A549 (cell line): ENCODE results near the gene COX6B1. TPM values are rescaled to one million over a fixed set of nuclear protein-coding genes. Genes with fewer than 3 reads are reported as not detected.
A peak's percentile ranks its signal among the peaks of the same experiment; 100 is the strongest.

ENCODE experiments used
- ATAC-seq, 2 experiments: fragments of 200-7000 bp in 1 of 2; fragments of >200 bp in 1 of 2; cut with Nextera tagmentation in 1 of 2; cut with Tn5 transposase in 1 of 2; 3 replicates each; pipeline versions ENCODE4 v1.8.0 to v1.9.1; 2018 to 2020; ENCODE audit warnings: mild to moderate bottlenecking in 1 of 2, moderate library complexity in 1 of 2
- CTCF ChIA-PET: fragments of 300-600 bp; sonication (Branson Sonifier 250); formaldehyde crosslinking; extraction: SDS; loops from one replicate; lab custom pipeline; 2021; ENCODE audit warnings: antibody characterized with exemption, inconsistent platforms; lab: Yijun Ruan, JAX
- POLR2A ChIA-PET: fragments of 350-600 bp; formaldehyde crosslinking; extraction: SDS; loops from one replicate; lab custom pipeline; 2021; ENCODE audit warnings: antibody characterized with exemption, inconsistent platforms; lab: Yijun Ruan, JAX
- DNase-seq, 2 experiments: peaks; one replicate each; pipeline versions ENCODE4 v3.0.0 to v3.0.0-alpha.2; 2011 to 2016; ENCODE audit warnings: low read depth in 1 of 2, low spot score in 1 of 2
- FAIRE-seq: peaks from 2 replicates; lab custom pipeline; 2011; peaks lifted over from hg19 to GRCh38; lab: Jason Lieb, UNC
- H3K27ac ChIP-seq, 2 experiments: fragments of >200 bp; sonication (Bioruptor Twin); formaldehyde crosslinking; 3 replicates each; pipeline ENCODE4 v1.5.1; 2016 to 2017
- H3K4me1 ChIP-seq: fragments of >200 bp; sonication (Bioruptor Twin); formaldehyde crosslinking; 3 replicates; pipeline ENCODE4 v1.6.1; 2016
- H3K4me2 ChIP-seq: fragments of >200 bp; sonication (Bioruptor Twin); formaldehyde crosslinking; 3 replicates; pipeline ENCODE4 v1.6.1; 2016
- H3K4me3 ChIP-seq: fragments of >200 bp; sonication (Bioruptor Twin); formaldehyde crosslinking; 3 replicates; pipeline ENCODE4 v1.5.1; 2016
- H3K9me3 ChIP-seq: fragments of >200 bp; sonication (Bioruptor Twin); formaldehyde crosslinking; 3 replicates; pipeline ENCODE4 v1.6.1; 2016
- BHLHE40 ChIP-seq: IDR thresholded peaks from 2 replicates; pipeline ENCODE4 v1.6.1; 2012; ENCODE audit warnings: low read depth, low read length, inconsistent platforms
- CBX2 ChIP-seq: fragments of 200-600 bp; sonication (generic); IDR thresholded peaks from 2 replicates; pipeline ENCODE4 v1.6.1; 2016; ENCODE audit warnings: low read depth, mild to moderate bottlenecking, borderline replicate concordance
- CEBPB ChIP-seq, 2 experiments: fragments of >200 bp in 1 of 2; sonication (Bioruptor Twin) in 1 of 2; formaldehyde crosslinking in 1 of 2; IDR thresholded peaks; 2 replicates each; pipeline ENCODE4 v1.6.1; 2012 to 2016
- CHD2 ChIP-seq: fragments of 150-350 bp; IDR thresholded peaks from 2 replicates; pipeline ENCODE4 v1.6.1; 2014; ENCODE audit warnings: low read length; ENCODE audit not compliant: partially characterized antibody
- CTCF ChIP-seq: fragments of >200 bp; sonication (Bioruptor Twin); formaldehyde crosslinking; IDR thresholded peaks from 3 replicates; pipeline ENCODE4 v1.5.1; 2016
- EHF ChIP-seq: fragments of 250-450 bp; sonication (Bioruptor Pico); IDR thresholded peaks from 2 replicates; pipeline ENCODE4 v1.5.0; 2020; ENCODE audit warnings: mild to moderate bottlenecking
- EHMT2 ChIP-seq: fragments of 200-600 bp; sonication (generic); IDR thresholded peaks from 2 replicates; pipeline ENCODE4 v1.6.1; 2016; ENCODE audit warnings: antibody characterized with exemption, low read depth, mild to moderate bottlenecking, moderate library complexity
- ELK1 ChIP-seq: fragments of 150-350 bp; IDR thresholded peaks from 2 replicates; pipeline ENCODE4 v1.6.1; 2014; ENCODE audit warnings: low read depth, mild to moderate bottlenecking, low read length
- ESRRA ChIP-seq: fragments of 150-350 bp; IDR thresholded peaks from 2 replicates; pipeline ENCODE4 v1.6.1; 2014; ENCODE audit warnings: mild to moderate bottlenecking, low read length, borderline replicate concordance
- FOSL2 ChIP-seq, 2 experiments: fragments of 450-650 bp in 1 of 2; fragments of >200 bp in 1 of 2; sonication (Bioruptor Twin) in 1 of 2; formaldehyde crosslinking; IDR thresholded peaks; 2 replicates each; pipeline versions ENCODE4 v1.5.0 to v1.6.1; 2016 to 2020; ENCODE audit warnings: mild to moderate bottlenecking in 1 of 2, moderate library complexity in 1 of 2
- GATA3 ChIP-seq: IDR thresholded peaks from 2 replicates; pipeline ENCODE4 v1.6.1; 2012; ENCODE audit warnings: borderline replicate concordance
- HDAC2 ChIP-seq: fragments of 200-600 bp; sonication (generic); IDR thresholded peaks from 2 replicates; pipeline ENCODE4 v1.6.1; 2016
- HOXB5 ChIP-seq: fragments of 250-450 bp; sonication (Bioruptor Pico); IDR thresholded peaks from 2 replicates; pipeline ENCODE4 v1.5.0; 2020; ENCODE audit warnings: mild to moderate bottlenecking, moderate library complexity
- JUN ChIP-seq, 2 experiments: fragments of >200 bp; sonication (Bioruptor Twin); formaldehyde crosslinking; IDR thresholded peaks; 2 replicates in 1 of 2; 3 replicates in 1 of 2; pipeline ENCODE4 v1.6.1; 2016 to 2017
- MAZ ChIP-seq: fragments of 150-350 bp; IDR thresholded peaks from 2 replicates; pipeline ENCODE4 v1.6.1; 2014; ENCODE audit warnings: antibody characterized with exemption, low read depth, low read length, borderline replicate concordance
- NPAS2 ChIP-seq: fragments of 250-450 bp; sonication (Bioruptor Pico); IDR thresholded peaks from 2 replicates; pipeline ENCODE4 v1.8.0; 2022; ENCODE audit warnings: mild to moderate bottlenecking, moderate library complexity, borderline replicate concordance
- NR3C1 ChIP-seq: fragments of >200 bp; sonication (Bioruptor Twin); formaldehyde crosslinking; IDR thresholded peaks from 3 replicates; pipeline ENCODE4 v1.6.1; 2017
- PHF8 ChIP-seq: fragments of 200-600 bp; sonication (generic); IDR thresholded peaks from 2 replicates; pipeline ENCODE4 v1.6.1; 2016; ENCODE audit warnings: low read depth, mild to moderate bottlenecking, antibody characterized with exemption, moderate library complexity, borderline replicate concordance
- POLR2A ChIP-seq: IDR thresholded peaks from 2 replicates; pipeline ENCODE4 v1.6.1; 2012; ENCODE audit warnings: mild to moderate bottlenecking, low read length
- RCOR1 ChIP-seq: fragments of 150-350 bp; IDR thresholded peaks from 2 replicates; pipeline ENCODE4 v1.6.1; 2014; ENCODE audit warnings: antibody characterized with exemption, low read length, low read depth
- RFX5 ChIP-seq: fragments of 450-650 bp; IDR thresholded peaks from 2 replicates; pipeline ENCODE4 v1.7.1; 2014; ENCODE audit warnings: antibody characterized with exemption, mild to moderate bottlenecking, moderate library complexity
- TFCP2L1 ChIP-seq: fragments of 250-450 bp; sonication (Bioruptor Pico); IDR thresholded peaks from 2 replicates; pipeline ENCODE4 v1.5.0; 2021; ENCODE audit warnings: mild to moderate bottlenecking
- ZSCAN20 ChIP-seq: fragments of 250-450 bp; sonication (Bioruptor Pico); IDR thresholded peaks from 2 replicates; pipeline ENCODE4 v1.8.0; 2022; ENCODE audit warnings: mild to moderate bottlenecking, moderate library complexity
- WGBS: methylation state at CpG from one replicate; pipeline ENCODE4 v1.1.6; 2017; ENCODE audit errors: missing lambda C conversion rate; 5-methylcytosine and 5-hydroxymethylcytosine counted together
- polyA plus RNA-seq, 4 experiments: library from polyadenylated mRNA; depleted of rRNA in 3 of 4; stranded (reverse); fragments of >200 nt; fragmentation: RNase III in 1 of 4; extraction: RNeasy Plus Mini Kit Qiagen cat#74134 plus additional on column Dnase treatment in 1 of 4; gene quantifications; 2 replicates in 3 of 4; 3 replicates in 1 of 4; pipeline ENCODE4 v1.2.3, GENCODE V29; 2011 to 2017
- TF ChIP-seq, protein P1 (sequence below): IDR thresholded peaks from 2 replicates; pipeline ENCODE4 v1.6.1; 2012; ENCODE audit warnings: low read depth, borderline replicate concordance
- TF ChIP-seq, protein P2 (sequence below): fragments of >200 bp; sonication (Bioruptor Twin); formaldehyde crosslinking; IDR thresholded peaks from 3 replicates; pipeline ENCODE4 v1.6.1; 2016
- TF ChIP-seq, protein P3 (sequence below): IDR thresholded peaks from 2 replicates; pipeline ENCODE4 v1.6.1; 2012
- TF ChIP-seq, protein P4 (sequence below): IDR thresholded peaks from 2 replicates; pipeline ENCODE4 v1.6.1; 2012

COX6B1 gene
- polyA plus RNA-seq, 2 of the 4 experiments (the other 2 are of a cell fraction), result 749 to 1,260 TPM

DNA sequence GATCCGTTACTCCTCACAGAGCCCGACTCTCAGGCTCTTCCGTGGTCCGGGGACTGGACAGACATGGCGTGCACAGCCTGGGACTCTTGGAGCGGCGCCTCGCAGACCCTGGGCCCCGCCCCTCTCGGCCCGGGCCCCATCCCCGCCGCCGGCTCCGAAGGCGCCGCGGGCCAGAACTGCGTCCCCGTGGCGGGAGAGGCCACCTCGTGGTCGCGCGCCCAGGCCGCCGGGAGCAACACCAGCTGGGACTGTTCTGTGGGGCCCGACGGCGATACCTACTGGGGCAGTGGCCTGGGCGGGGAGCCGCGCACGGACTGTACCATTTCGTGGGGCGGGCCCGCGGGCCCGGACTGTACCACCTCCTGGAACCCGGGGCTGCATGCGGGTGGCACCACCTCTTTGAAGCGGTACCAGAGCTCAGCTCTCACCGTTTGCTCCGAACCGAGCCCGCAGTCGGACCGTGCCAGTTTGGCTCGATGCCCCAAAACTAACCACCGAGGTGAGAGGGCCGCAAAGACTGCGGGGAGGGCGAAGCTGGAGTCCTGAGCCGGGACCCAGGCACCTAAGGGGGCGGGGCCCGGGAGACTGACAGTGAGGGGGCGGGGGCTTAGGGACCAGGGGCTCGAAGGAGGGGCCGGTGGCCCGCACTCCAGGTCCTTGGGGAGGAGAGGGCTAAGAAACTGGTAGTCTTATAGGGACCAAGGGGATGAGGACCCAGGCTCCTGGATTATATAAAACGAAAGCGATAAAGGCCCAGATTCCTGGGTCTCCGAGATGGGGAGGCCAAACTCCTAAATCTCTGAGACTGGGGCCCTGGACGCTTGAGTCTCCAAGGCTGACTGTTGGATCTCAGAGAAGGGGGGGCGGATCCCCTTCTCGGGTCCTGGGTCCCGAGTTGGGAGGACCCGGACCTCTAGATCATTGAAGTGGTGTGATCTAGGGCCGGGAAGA is 4.6 kb upstream of the COX6B1 start (continued):
- no peak for TF ChIP-seq FOSL2 (IDR thresholded peaks at IDR 0.05)
- no peak; the same call in 1 of the 2 replicates for TF ChIP-seq FOSL2 (CRISPR knock-in tag; IDR thresholded peaks at IDR 0.05)
- peak; percentile 91 for TF ChIP-seq GATA3
- TF ChIP-seq POLR2A, result peak; percentile 95
- no peak for TF ChIP-seq TFCP2L1 (CRISPR knock-in tag)
- TF ChIP-seq HDAC2, result no peak
- peak; percentile 26; the same call in 1 of the 2 replicates for TF ChIP-seq ESRRA
- TF ChIP-seq, protein P1, sequence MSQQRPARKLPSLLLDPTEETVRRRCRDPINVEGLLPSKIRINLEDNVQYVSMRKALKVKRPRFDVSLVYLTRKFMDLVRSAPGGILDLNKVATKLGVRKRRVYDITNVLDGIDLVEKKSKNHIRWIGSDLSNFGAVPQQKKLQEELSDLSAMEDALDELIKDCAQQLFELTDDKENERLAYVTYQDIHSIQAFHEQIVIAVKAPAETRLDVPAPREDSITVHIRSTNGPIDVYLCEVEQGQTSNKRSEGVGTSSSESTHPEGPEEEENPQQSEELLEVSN, result peak; percentile 94
- TF ChIP-seq BHLHE40, result peak; percentile 93
- TF ChIP-seq JUN (IDR thresholded peaks at IDR 0.05), result peak; percentile 90 to 97
- peak; percentile 90 for TF ChIP-seq PHF8
- peak; percentile 48 for TF ChIP-seq CHD2
- peak; percentile 25; the same call in 1 of the 2 replicates for TF ChIP-seq MAZ

DNA sequence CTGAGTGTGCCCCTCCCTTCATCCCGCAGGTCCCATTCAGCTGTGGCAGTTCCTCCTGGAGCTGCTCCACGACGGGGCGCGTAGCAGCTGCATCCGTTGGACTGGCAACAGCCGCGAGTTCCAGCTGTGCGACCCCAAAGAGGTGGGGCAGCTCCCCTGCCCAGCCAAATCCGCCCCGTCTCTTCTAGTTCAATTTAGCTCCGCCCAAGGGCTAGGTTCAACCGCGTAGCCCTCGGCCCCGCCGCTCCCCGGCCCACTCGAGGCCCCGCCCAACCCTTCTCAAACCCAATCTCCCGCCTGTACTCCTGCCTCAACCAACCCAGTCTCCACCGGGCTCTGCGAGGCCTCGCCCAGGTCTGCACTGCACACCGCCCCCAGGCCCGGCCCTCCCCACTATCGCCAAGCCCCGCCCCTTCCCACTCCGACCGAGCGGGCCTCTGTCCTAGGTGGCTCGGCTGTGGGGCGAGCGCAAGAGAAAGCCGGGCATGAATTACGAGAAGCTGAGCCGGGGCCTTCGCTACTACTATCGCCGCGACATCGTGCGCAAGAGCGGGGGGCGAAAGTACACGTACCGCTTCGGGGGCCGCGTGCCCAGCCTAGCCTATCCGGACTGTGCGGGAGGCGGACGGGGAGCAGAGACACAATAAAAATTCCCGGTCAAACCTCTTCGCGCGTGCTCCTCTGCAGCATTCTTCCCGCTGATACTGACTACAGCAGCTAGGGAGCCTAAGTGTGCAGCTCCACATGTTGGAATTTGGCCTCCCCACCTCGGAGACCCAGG is 3.7 kb upstream of the COX6B1 start:
- Histone ChIP-seq H3K27ac (peak overlapping the region; percentile 75 to 89), H3K9me3 (no peaks in the 10 kb centered on the region), H3K4me1 (peaks cover 22% of the 10 kb centered on the region), H3K4me3 (peak overlapping the region; percentile 61), H3K4me2 (peak overlapping the region; percentile 98)
- DNase-seq (peak; percentile 99 to 100), ATAC-seq (peak; percentile 72 to 90), FAIRE-seq (peak; percentile 67)
- WGBS, result 2% methylated on average over 54 of the region's 60 CpGs
- CTCF ChIA-PET, result interaction anchor here (0.6 to 4.2 kb wide), 16 partner anchors 10 to 323 kb away, joined by 3 to 28 read pairs (median 4); partner anchors contain the start of genes HAUS5 and RBM42
- POLR2A ChIA-PET, result interaction anchor here (0.5 to 2.2 kb wide), 12 partner anchors 10 to 409 kb away, joined by 3 to 10 read pairs (median 4); partner anchors contain the start of genes HAUS5, LIN37, PSENEN and RBM42
- no peak for TF ChIP-seq GATA3
- no peak for TF ChIP-seq NR3C1
- no peak for TF ChIP-seq NPAS2
- peak in 1 of 2 experiments; percentile 23; a peak in 1 of 5 replicates for TF ChIP-seq JUN (IDR thresholded peaks at IDR 0.05)
- no peak for TF ChIP-seq ELK1
- no peak for TF ChIP-seq EHMT2
- TF ChIP-seq RCOR1, result no peak
- TF ChIP-seq, protein P2, sequence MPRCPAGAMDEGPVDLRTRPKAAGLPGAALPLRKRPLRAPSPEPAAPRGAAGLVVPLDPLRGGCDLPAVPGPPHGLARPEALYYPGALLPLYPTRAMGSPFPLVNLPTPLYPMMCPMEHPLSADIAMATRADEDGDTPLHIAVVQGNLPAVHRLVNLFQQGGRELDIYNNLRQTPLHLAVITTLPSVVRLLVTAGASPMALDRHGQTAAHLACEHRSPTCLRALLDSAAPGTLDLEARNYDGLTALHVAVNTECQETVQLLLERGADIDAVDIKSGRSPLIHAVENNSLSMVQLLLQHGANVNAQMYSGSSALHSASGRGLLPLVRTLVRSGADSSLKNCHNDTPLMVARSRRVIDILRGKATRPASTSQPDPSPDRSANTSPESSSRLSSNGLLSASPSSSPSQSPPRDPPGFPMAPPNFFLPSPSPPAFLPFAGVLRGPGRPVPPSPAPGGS, result no peak
- TF ChIP-seq, protein P3, sequence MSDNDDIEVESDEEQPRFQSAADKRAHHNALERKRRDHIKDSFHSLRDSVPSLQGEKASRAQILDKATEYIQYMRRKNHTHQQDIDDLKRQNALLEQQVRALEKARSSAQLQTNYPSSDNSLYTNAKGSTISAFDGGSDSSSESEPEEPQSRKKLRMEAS, result peak; percentile 80
- no peak for TF ChIP-seq CEBPB (IDR thresholded peaks at IDR 0.05)
- no peak for TF ChIP-seq FOSL2 (IDR thresholded peaks at IDR 0.05)
- TF ChIP-seq FOSL2 (CRISPR knock-in tag; IDR thresholded peaks at IDR 0.05), result no peak
- peak; percentile 58; the same call in 1 of the 2 replicates for TF ChIP-seq HOXB5
- no peak for TF ChIP-seq ESRRA
- TF ChIP-seq BHLHE40, result no peak
- no peak for TF ChIP-seq ZSCAN20 (CRISPR knock-in tag)
- TF ChIP-seq, protein P1, result peak; percentile 67; the same call in 1 of the 2 replicates
- TF ChIP-seq CTCF, result no peak
- TF ChIP-seq, protein P4, sequence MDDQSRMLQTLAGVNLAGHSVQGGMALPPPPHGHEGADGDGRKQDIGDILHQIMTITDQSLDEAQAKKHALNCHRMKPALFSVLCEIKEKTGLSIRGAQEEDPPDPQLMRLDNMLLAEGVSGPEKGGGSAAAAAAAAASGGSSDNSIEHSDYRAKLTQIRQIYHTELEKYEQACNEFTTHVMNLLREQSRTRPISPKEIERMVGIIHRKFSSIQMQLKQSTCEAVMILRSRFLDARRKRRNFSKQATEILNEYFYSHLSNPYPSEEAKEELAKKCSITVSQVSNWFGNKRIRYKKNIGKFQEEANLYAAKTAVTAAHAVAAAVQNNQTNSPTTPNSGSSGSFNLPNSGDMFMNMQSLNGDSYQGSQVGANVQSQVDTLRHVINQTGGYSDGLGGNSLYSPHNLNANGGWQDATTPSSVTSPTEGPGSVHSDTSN, result no peak
- no peak for TF ChIP-seq EHF (CRISPR knock-in tag)
- TF ChIP-seq CHD2, result no peak
- TF ChIP-seq MAZ, result no peak; the same call in 1 of the 2 replicates
- TF ChIP-seq CBX2, result no peak
- no peak for TF ChIP-seq RFX5
